Osteoblast (primary cell): ENCODE measurements around the gene RANGAP1. TPM values are rescaled to one million over a fixed set of nuclear protein-coding genes. Genes with fewer than 3 reads are reported as not detected.

Experiments
- DNase-seq: peaks from one replicate; pipeline ENCODE4 v3.0.0; 2011; ENCODE audit warnings: low spot score, mixed read lengths; ENCODE audit not compliant: insufficient read length; ENCODE audit errors: missing footprints
- H2AFZ ChIP-seq: 2 replicates; pipeline ENCODE4 v1.6.0; 2011; ENCODE audit warnings: mild to moderate bottlenecking, low read length
- H3K27ac ChIP-seq: 2 replicates; pipeline ENCODE4 v1.5.1; 2011; ENCODE audit warnings: mild to moderate bottlenecking, low read depth, low read length, moderate library complexity
- H3K27me3 ChIP-seq: 2 replicates; pipeline ENCODE4 v1.6.0; 2012; ENCODE audit warnings: mild to moderate bottlenecking, control low read depth, inconsistent platforms, low read length, moderate library complexity; ENCODE audit not compliant: insufficient read depth
- H3K36me3 ChIP-seq: 2 replicates; pipeline ENCODE4 v1.5.1; 2011; ENCODE audit warnings: mild to moderate bottlenecking, low read length, control low read depth, moderate library complexity; ENCODE audit not compliant: insufficient read depth
- H3K4me1 ChIP-seq: 2 replicates; pipeline ENCODE4 v1.5.1; 2011; ENCODE audit warnings: mild to moderate bottlenecking, low read length, control low read depth, moderate library complexity; ENCODE audit not compliant: insufficient read depth
- H3K4me2 ChIP-seq: 2 replicates; pipeline ENCODE4 v1.6.0; 2011; ENCODE audit warnings: mild to moderate bottlenecking, low read length; ENCODE audit not compliant: insufficient read depth
- H3K4me3 ChIP-seq: fragments of 200-600 bp; sonication (generic); 3 replicates; pipeline ENCODE4 v1.5.1; 2012; ENCODE audit warnings: mild to moderate bottlenecking, low read length, inconsistent platforms; ENCODE audit not compliant: insufficient read depth
- H3K79me2 ChIP-seq: 2 replicates; pipeline ENCODE4 v1.6.0; 2012; ENCODE audit warnings: mild to moderate bottlenecking, low read length, control low read depth, inconsistent platforms; ENCODE audit not compliant: insufficient read depth
- H3K9me3 ChIP-seq: 2 replicates; pipeline ENCODE4 v1.5.1; 2011; ENCODE audit warnings: low read depth, low read length, control low read depth
- H4K20me1 ChIP-seq: 2 replicates; pipeline ENCODE4 v1.6.0; 2012; ENCODE audit warnings: mild to moderate bottlenecking, low read length, control low read depth; ENCODE audit not compliant: insufficient read depth
- CTCF ChIP-seq: IDR thresholded peaks from 2 replicates; pipeline ENCODE4 v1.5.1; 2011; ENCODE audit warnings: mild to moderate bottlenecking, low read depth, low read length, moderate library complexity; ENCODE audit errors: extremely low read depth
- total RNA-seq: library from RNA; depleted of rRNA; stranded (reverse); fragments of >200 nt; gene quantifications from 2 replicates; pipeline ENCODE4 v1.2.3, GENCODE V29; 2012

Gene RANGAP1
- total RNA-seq, 1 donor: 31.8 TPM

- peak; percentile 13 for DNase-seq
- H3K4me2 ChIP-seq: no peak overlapping the region
- H3K36me3 ChIP-seq: peaks cover 15% of the 10 kb centered on the region
- H3K27ac ChIP-seq: no peak overlapping the region
- H3K4me1 ChIP-seq: peaks cover 26% of the 10 kb centered on the region
- no peaks in the 10 kb centered on the region for H3K9me3 ChIP-seq
- no peak overlapping the region for H2AFZ ChIP-seq
- H3K79me2 ChIP-seq: peaks cover 87% of the 10 kb centered on the region
- no peak overlapping the region for H3K4me3 ChIP-seq
- TF ChIP-seq CTCF: no peak
- no peaks in the 10 kb centered on the region for H3K27me3 ChIP-seq
- peaks cover 53% of the 10 kb centered on the region for H4K20me1 ChIP-seq
Observed at GRCh38 chr22:41310336-41310735, 24.3 kb upstream of the RANGAP1 start.

GRCh38 chr22:41308544-41308947, 22.6 kb upstream of the RANGAP1 start:
- H2AFZ ChIP-seq: peak overlapping the region; percentile 21
- peak overlapping the region; percentile 28 for H3K4me2 ChIP-seq
- no peaks in the 10 kb centered on the region for H3K27me3 ChIP-seq
- peaks cover 90% of the 10 kb centered on the region for H3K79me2 ChIP-seq
- peaks cover 11% of the 10 kb centered on the region for H3K36me3 ChIP-seq
- no peak for TF ChIP-seq CTCF
- peak; percentile 84 for DNase-seq
- H3K9me3 ChIP-seq: no peaks in the 10 kb centered on the region
- peak overlapping the region; percentile 72 for H3K27ac ChIP-seq
- H4K20me1 ChIP-seq: peaks cover 52% of the 10 kb centered on the region
- H3K4me3 ChIP-seq: no peak overlapping the region
- H3K4me1 ChIP-seq: peaks cover 35% of the 10 kb centered on the region

GRCh38 chr22:41308054-41308453, 22.1 kb upstream of the RANGAP1 start:
- Histone ChIP-seq H3K27me3 (no peaks in the 10 kb centered on the region), H3K36me3 (peaks cover 11% of the 10 kb centered on the region), H3K79me2 (peaks cover 90% of the 10 kb centered on the region), H4K20me1 (peaks cover 51% of the 10 kb centered on the region), H3K4me3 (no peak overlapping the region), H3K4me2 (peak overlapping the region; percentile 28), H2AFZ (peak overlapping the region; percentile 21), H3K27ac (peak overlapping the region; percentile 72), H3K9me3 (no peaks in the 10 kb centered on the region), H3K4me1 (peaks cover 38% of the 10 kb centered on the region)
- DNase-seq: peak; percentile 95
- TF ChIP-seq CTCF: no peak

- peak overlapping the region; percentile 57 for H3K27ac ChIP-seq
Observed at GRCh38 chr22:41305646-41306045, 19.7 kb upstream of the RANGAP1 start.

More at GRCh38 chr22:41305646-41306045, 19.7 kb upstream of the RANGAP1 start:
- Histone ChIP-seq H3K36me3 (peaks cover 11% of the 10 kb centered on the region), H3K4me2 (peak overlapping the region; percentile 55), H3K27me3 (no peaks in the 10 kb centered on the region), H4K20me1 (peaks cover 42% of the 10 kb centered on the region), H2AFZ (no peak overlapping the region), H3K9me3 (no peaks in the 10 kb centered on the region), H3K4me3 (no peak overlapping the region), H3K4me1 (peaks cover 45% of the 10 kb centered on the region), H3K79me2 (peaks cover 92% of the 10 kb centered on the region)
- no peak for TF ChIP-seq CTCF
- peak; percentile 99 for DNase-seq
